ENCODE data around the gene ADGRB2. TPM values are rescaled to one million over a fixed set of nuclear protein-coding genes. Genes with fewer than 3 reads are reported as not detected.
A peak's percentile ranks its signal among the peaks of the same experiment; 100 is the strongest.

Gene ADGRB2
- total RNA-seq, 1 donor from 2014 or later = 21.5 TPM

DNA sequence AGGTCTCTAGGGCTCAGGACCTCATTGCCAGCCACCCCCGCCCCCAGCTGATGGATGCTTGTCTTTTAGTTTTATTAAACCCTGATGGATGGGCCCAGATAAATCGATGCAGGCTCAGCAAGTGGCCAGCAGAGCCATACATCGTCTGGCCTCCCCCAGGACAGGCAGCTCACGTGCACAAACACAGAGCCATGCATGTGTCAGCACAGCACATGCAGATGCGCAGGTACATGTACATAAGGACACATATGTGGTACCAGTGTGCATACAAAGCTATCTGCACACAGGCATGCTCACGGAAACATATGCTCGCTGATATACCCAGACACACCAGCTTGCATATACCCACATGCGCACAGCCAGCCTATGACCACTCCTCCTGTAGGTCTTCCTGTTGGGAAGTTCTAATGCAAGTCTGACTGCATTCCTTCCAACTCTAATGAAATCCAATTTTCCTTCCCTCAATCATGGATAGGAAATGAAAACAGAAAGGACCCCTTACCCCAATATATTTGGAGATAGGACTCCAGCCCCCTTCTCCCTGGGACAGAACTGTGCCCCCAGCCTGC, 61.2 kb downstream of the ADGRB2 start:
- H3K4me3 Mint-ChIP-seq = peak overlapping the region; percentile 73
- H3K36me3 Mint-ChIP-seq = peaks cover 12% of the 10 kb centered on the region
- H3K9me3 Mint-ChIP-seq = no peaks in the 10 kb centered on the region
- TF ChIP-seq, protein P1, sequence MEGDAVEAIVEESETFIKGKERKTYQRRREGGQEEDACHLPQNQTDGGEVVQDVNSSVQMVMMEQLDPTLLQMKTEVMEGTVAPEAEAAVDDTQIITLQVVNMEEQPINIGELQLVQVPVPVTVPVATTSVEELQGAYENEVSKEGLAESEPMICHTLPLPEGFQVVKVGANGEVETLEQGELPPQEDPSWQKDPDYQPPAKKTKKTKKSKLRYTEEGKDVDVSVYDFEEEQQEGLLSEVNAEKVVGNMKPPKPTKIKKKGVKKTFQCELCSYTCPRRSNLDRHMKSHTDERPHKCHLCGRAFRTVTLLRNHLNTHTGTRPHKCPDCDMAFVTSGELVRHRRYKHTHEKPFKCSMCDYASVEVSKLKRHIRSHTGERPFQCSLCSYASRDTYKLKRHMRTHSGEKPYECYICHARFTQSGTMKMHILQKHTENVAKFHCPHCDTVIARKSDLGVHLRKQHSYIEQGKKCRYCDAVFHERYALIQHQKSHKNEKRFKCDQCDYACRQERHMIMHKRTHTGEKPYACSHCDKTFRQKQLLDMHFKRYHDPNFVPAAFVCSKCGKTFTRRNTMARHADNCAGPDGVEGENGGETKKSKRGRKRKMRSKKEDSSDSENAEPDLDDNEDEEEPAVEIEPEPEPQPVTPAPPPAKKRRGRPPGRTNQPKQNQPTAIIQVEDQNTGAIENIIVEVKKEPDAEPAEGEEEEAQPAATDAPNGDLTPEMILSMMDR (IDR thresholded peaks at IDR 0.05; ENCODE audit: unreplicated experiment) = no peak
- DNase-seq (ENCODE audit: low spot score in 2 of 2, unreplicated experiment in 2 of 2) = no peak
- H3K27me3 Mint-ChIP-seq (ENCODE audit: low read depth) = no peaks in the 10 kb centered on the region
- peak overlapping the region; percentile 96 for H3K27ac Mint-ChIP-seq
- peaks cover 73% of the 10 kb centered on the region for H3K4me1 Mint-ChIP-seq

DNA sequence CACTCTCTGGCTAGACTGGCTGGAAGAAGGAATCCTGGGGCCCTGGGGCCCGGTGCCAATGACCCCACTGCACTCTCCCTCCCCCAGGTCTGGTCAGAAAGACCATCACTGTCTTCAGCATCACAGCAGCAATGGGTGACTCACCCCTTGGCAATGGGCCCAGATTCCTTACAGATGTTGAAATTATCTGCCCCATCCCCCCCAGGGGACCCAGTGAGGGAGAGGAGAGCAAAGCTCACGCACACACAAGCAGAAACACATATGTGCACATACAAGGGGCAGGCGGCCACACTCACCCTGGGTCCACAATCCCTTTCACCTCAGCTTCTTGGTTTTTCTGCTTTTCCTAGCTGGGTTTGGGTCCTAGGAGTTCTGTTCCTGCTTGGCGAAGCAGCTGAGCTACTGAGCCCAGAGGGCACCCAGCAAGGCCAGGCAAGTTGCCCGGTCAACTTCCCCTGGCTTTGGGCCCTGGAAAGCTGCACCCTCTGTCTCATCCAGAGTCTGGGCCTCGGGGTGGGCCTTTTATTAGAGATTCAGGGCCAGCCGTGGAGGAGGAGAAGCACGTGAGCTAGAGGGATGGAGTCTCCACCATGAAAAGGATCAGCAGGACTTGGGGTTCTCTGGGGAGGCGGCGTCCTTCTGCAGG, 62.9 kb downstream of the ADGRB2 start:
- Mint-ChIP-seq H3K27ac (peak overlapping the region; percentile 96), H3K4me3 (peak overlapping the region; percentile 73), H3K9me3 (no peaks in the 10 kb centered on the region), H3K27me3 (ENCODE audit: low read depth) (no peaks in the 10 kb centered on the region), H3K36me3 (peaks cover 21% of the 10 kb centered on the region), H3K4me1 (peaks cover 65% of the 10 kb centered on the region)
- peak; percentile 74 to 89 for DNase-seq (ENCODE audit: low spot score in 2 of 2, unreplicated experiment in 2 of 2)
- TF ChIP-seq, protein P1 (IDR thresholded peaks at IDR 0.05; ENCODE audit: unreplicated experiment) = no peak

DNA sequence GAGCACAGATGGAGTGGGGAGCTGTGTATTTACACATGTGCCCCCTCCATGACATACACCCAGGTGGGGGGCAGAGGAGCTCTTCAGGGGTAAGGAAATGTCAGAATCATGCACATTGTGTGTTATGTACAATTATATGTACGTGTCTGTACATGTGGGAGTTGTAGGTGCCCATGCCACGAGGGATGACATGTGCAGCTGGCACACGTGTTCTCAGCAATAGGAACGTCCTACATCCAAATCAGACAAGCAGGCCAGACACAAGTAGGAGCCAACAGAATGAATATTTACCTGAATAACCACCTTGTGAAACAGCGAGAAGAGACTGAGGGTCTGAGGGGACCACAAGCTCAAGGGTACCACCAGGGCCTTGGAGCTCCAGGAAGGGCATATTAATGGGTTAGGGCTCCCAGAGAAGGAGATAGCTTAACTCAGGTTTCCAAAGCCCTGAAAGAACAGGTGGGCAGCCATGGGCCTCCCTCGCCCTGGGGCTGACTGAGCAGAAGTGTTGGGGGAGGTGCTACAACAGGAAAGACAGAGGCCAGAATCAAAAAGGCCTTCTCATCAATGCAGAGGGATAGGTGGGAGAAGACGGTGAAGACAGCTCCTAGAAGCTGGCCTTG, 63.6 kb downstream of the ADGRB2 start:
- DNase-seq (ENCODE audit: low spot score in 2 of 2, unreplicated experiment in 2 of 2) = no peak
- peak overlapping the region; percentile 73 for H3K4me3 Mint-ChIP-seq
- H3K27ac Mint-ChIP-seq = peak overlapping the region; percentile 96
- peaks cover 22% of the 10 kb centered on the region for H3K36me3 Mint-ChIP-seq
- no peaks in the 10 kb centered on the region for H3K9me3 Mint-ChIP-seq
- H3K4me1 Mint-ChIP-seq = peaks cover 60% of the 10 kb centered on the region
- TF ChIP-seq, protein P1 (IDR thresholded peaks at IDR 0.05; ENCODE audit: unreplicated experiment) = no peak
- H3K27me3 Mint-ChIP-seq (ENCODE audit: low read depth) = no peaks in the 10 kb centered on the region

DNA sequence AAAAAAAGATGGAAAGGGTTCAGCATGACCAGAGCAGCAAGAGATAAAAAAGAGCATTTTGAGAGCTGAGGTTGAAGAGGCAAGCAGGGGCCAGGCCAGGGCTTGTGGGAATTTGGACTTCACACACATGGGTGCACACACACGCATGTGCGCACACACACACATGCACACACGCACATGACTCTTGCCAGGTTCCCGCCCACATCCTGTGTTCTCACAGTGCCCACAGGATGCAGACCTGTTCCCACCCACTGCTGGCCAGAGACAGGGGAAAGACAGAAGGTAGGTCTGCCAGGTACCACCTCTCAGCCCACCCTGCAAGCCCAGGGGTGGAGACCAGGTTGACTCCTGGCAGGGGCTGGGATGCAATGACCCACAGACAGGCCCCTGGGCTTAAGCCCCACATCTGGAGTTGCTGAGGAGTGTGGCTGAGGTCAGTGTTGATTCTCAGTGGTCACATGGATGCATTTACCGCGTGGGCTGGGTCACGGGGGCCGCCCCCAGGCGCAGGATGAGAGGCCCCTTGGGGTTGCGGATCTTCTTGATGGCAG, 64.7 kb downstream of the ADGRB2 start:
- Mint-ChIP-seq H3K36me3 (peaks cover 22% of the 10 kb centered on the region), H3K4me3 (peak overlapping the region; percentile 6), H3K4me1 (peaks cover 55% of the 10 kb centered on the region), H3K9me3 (no peaks in the 10 kb centered on the region), H3K27ac (peak overlapping the region; percentile 96), H3K27me3 (ENCODE audit: low read depth) (no peaks in the 10 kb centered on the region)
- TF ChIP-seq, protein P1 (IDR thresholded peaks at IDR 0.05; ENCODE audit: unreplicated experiment) = no peak
- DNase-seq (ENCODE audit: low spot score in 2 of 2, unreplicated experiment in 2 of 2) = no peak

DNA sequence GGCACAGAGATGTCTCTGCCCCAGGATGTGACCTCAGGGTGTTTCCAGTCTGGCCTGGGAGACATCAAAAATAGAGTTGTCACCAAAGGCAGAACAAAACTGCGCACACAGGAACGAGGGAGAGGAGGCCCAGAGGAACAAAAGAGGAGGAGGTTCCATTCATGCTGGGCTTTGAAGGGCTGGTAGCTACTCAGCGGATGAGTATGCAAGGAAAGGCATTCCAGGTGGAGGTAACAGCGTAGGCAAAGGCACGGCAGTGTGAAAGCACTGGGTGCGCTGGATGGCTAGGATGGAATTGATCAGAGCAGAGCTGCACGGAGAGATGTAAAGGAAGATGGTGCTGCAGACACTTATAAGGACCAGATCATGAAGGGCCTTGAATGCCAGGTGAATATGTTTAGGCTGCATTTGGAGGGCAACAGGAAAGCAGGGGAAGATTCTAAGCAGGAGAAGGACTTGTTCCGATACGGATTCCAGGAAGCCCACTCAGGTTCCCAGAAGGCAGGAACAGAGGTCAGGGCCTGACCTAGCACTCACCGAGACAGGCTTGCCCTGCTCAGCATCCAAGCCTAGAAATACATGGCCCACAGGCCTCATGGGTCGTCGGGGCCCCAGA, 66.7 kb downstream of the ADGRB2 start:
- peaks cover 41% of the 10 kb centered on the region for H3K4me1 Mint-ChIP-seq
- H3K9me3 Mint-ChIP-seq = no peaks in the 10 kb centered on the region
- no peaks in the 10 kb centered on the region for H3K27me3 Mint-ChIP-seq (ENCODE audit: low read depth)
- no peak overlapping the region for H3K27ac Mint-ChIP-seq
- no peak for DNase-seq (ENCODE audit: low spot score in 2 of 2, unreplicated experiment in 2 of 2)
- H3K4me3 Mint-ChIP-seq = no peak overlapping the region
- TF ChIP-seq, protein P1 (IDR thresholded peaks at IDR 0.05; ENCODE audit: unreplicated experiment) = no peak
- H3K36me3 Mint-ChIP-seq = peaks cover 22% of the 10 kb centered on the region

Measured in mesothelial cell of epicardium (in vitro differentiated cells).